GM19238 (cell line): ENCODE measurements around the gene LTF.
"Not testable (repeated sequence)": the region's sequence is repeated elsewhere in the genome, so short reads cannot be mapped to it uniquely, and the experiment has no call there.

ENCODE experiments used
- DNase-seq: peaks from one replicate; pipeline ENCODE4 v3.0.0; 2011; ENCODE audit warnings: low spot score; ENCODE audit not compliant: insufficient read length

The LTF gene

DNA sequence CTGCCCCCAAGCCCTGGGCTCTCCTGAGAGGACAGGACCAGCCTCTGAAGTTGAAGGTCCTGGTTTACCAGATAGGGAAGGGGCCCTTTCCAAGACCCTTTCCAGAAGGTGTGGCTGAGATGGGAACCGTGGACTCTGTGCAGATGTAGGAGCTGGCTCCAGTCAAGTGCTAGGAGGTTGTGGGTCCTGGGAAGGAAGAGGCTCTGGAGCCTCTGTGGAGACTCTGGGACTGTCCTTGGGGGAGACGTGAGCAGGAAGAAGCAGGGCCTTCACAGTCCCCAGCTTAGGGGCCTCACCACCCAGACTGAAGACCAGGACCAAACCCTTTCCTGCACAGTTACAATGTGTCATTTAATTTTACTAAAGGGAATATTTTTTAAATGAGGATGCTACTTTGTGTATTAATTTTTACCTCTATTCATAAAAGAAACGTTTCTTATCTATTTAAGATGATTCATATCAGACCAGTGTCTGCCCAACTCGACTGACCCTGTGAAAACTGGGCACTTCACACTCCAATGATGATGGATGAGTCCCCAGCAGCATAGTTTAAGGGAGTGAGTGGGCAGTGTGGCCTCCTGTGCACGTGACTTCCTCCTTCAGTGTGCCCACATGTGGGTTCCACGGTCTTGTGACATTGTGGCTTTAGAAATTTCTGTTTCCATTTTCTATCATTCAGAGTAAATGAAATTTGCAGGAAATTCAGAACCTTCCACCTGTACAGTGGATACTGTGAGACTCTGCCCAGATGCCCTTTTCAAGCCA is 68.8 kb downstream of the LTF start:
- no peak for DNase-seq

DNA sequence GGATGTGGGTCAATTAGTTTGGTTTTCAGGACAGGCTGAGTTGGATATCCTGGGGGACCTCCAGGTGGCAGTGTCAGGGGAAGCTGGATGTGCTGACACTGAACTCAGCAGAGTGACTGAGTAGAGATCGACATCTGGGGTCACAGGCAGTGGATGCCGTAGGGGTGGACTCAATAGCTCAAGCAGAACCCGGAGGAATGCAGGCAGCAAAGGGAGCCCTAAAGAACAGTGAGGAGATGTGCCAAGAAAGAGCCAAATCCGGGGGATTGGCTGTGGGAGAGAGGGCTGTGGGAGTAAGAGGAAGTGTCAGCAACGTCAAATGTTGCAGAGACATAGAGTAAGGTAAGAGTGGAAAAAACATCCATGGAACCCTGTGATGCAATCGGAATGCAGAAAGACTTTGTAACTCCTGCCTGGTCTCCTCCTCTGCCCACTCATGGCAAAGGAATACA is 69.5 kb downstream of the LTF start:
- DNase-seq = no peak

DNA sequence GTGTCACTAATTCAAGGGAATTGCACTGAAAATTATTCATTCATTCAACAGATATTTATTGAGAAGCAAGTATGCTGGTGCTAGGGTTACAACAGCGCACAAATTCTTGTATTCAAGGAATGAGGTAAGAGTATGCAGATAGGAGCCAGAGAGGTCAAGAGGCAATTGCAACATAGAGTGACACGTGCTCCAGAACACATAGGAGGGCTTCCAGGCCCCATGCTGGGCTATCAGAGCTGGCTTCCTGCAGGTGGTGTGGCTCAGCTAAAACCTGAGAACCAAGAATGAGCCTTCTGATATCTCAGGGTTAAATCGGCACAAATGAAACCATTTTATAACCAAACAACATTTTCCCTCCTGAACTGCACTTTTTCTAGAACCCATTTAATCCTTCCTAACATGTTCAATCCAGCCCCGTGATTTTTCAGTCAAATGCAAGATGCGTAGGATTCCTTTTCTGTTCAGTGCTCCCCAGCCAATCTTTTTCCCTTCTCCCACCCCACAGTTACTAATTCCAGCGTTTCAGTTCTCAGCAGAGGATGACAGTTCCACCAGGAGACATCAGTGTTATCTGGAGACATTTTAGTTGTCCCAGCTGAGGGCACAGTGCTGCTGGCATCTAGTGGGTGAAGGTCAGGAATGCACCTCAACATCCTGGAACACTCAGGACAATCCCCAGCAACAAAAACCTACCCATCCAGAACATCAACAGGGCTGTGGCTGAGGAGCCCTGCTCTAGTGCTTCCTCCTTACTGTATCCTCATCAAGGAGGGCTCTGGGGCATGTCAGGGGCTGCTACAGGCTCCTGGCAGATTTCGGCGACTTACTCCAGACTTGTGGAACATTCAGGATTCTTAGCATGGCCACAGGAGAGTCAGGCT is 70.9 kb downstream of the LTF start:
- DNase-seq = no peak

DNA sequence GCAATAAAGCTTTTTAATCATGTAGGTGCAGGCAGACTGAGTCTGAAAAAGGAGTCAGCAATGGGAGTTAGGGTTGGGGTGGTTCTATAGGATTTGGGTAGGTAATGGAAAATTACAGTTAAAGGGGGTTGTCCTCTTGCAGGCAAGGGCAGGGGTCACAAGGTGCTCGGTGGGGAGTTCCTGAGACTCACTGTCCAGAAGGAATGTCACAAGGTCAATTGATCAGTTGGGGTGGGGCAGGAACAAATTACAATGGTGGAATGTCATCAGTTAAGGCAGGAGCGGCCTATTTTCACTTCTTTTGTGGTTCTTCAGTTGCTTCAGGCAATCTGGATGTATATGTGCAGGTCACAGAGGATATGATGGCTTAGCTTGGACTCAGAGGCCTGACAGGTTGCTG is 71.7 kb downstream of the LTF start:
- no peak for DNase-seq

DNA sequence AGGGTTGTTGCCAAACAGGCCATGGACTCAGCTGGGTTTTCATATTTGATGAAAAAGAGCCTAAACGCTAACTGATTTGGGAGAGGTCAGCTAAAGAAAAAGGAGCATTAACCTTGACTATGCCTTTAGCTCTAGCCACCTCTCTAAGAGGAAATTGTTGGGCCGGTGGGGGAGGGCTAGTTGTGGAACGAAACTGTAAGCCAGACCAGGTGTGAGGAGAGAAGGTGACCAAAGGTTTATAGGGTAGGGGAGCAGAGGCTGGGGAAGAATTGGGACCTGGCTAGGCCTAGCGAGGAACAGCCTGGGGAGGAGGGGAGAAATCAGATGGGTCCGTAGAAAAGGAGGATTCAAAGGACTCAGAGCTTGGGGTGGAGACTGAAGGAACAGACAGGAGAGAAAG is 73.2 kb downstream of the LTF start:
- DNase-seq = not testable (repeated sequence)

DNA sequence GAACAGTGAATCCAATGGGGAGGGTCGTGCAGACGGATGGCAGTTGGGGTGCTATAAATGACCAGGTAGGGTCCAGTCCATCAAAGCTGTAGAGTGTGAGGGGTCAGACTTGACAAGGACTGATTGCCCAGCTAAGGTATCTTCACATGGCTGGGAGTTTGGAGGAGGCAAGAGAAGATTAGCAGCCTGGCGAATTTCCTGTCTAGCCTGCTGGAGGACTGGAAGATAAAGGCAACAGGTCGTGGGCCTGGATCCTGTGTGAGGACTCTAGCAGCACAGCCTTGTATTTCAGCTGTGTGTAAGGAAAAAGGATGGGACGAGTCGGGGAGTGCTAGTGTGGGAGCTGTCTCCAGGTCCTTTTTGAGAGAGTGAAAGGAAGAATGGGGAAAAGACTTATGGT is 75.4 kb downstream of the LTF start:
- DNase-seq = no peak

DNA sequence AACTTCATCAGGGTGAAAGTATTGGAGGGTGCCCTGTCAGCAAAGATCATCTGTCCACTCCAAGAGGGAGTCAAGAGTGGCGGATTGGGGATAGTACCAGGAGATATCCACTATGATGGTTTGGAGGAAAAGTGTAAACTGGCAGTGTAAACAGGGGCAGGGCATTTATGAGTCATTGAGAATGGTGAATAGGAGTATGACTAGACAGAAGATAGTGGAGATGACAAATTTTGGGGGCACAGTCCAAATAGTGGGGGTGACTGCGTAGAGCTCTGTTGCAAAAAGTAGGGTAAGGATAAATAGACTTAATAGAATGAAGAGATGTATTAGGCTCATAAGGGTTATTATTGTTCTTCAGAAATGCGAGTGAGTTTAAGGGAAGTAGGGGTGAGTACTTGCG is 75.9 kb downstream of the LTF start:
- DNase-seq = not testable (repeated sequence)

DNA sequence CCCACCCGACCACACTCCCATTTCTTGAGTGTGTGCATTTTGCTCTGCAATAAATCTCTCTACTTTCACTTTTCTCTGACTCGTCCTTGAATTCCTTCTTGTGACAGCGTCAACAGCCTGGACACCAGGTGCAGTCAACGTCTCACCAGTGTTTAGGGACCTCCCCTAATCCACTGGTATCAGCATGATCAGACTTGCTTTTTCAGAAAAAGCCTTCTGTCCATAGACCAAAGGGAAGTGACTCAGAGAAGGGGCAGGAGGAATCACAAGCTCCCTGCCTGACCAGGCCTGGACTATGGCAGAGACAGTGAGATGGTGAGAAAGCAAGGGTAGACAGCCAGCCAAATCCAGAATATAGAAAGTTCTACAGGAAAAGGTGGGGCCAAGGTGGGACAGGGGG is 78.5 kb downstream of the LTF start:
- DNase-seq = no peak
